ENCODE measurements around the gene OSBP2.
A peak's percentile ranks its signal among the peaks of the same experiment; 100 is the strongest.

The OSBP2 gene

GRCh38 chr22:30694640-30695350, at the start of gene OSBP2:
OSBP2 (plus strand) TSS chr22:30694874; CDS start chr22:30694910, 36 bp downstream.
- H3K4me3 ChIP-seq: peak within 1 kb of the TSS; percentile 90
- no peaks in the 10 kb centered on the region for H3K9me3 ChIP-seq (ENCODE audit: low read depth, low read length)
- TF ChIP-seq POLR2AphosphoS5 (IDR thresholded peaks at IDR 0.05; ENCODE audit: borderline replicate concordance, low read depth, low read length): no peak
- TF ChIP-seq EZH2 (IDR thresholded peaks at IDR 0.05): no peak
- TF ChIP-seq FOXP2 (optimal IDR thresholded peaks at IDR 0.05; ENCODE audit: control extremely low read depth, extremely low read length, insufficient read depth): no peak
- peak within 1 kb of the TSS; percentile 79 for H3K9ac ChIP-seq (ENCODE audit: insufficient read length)
- H3K36me3 ChIP-seq (ENCODE audit: insufficient read depth, low read length): no peaks in the 10 kb centered on the region
- no peak within 1 kb of the TSS for H3K27ac ChIP-seq
- DNase-seq (ENCODE audit: low read depth, low spot score): no peak

- TF ChIP-seq EZH2 (IDR thresholded peaks at IDR 0.05) (no peak), FOXP2 (optimal IDR thresholded peaks at IDR 0.05; ENCODE audit: control extremely low read depth, extremely low read length, insufficient read depth) (no peak), POLR2AphosphoS5 (IDR thresholded peaks at IDR 0.05; ENCODE audit: borderline replicate concordance, low read depth, low read length) (no peak)
- Histone ChIP-seq H3K9me3 (ENCODE audit: low read depth, low read length) (no peaks in the 10 kb centered on the region), H3K9ac (ENCODE audit: insufficient read length) (no peak overlapping the region), H3K27ac (no peak overlapping the region), H3K36me3 (ENCODE audit: insufficient read depth, low read length) (no peaks in the 10 kb centered on the region), H3K4me3 (no peak overlapping the region)
- DNase-seq (ENCODE audit: low read depth, low spot score): no peak
Measured at GRCh38 chr22:30646518-30647160, 48.0 kb upstream of the OSBP2 start.

- no peak for DNase-seq (ENCODE audit: low read depth, low spot score)
- Histone ChIP-seq H3K9me3 (ENCODE audit: low read depth, low read length) (no peaks in the 10 kb centered on the region), H3K4me3 (no peak overlapping the region), H3K27ac (no peak overlapping the region), H3K36me3 (ENCODE audit: insufficient read depth, low read length) (no peaks in the 10 kb centered on the region), H3K9ac (ENCODE audit: insufficient read length) (no peak overlapping the region)
- TF ChIP-seq POLR2AphosphoS5 (IDR thresholded peaks at IDR 0.05; ENCODE audit: borderline replicate concordance, low read depth, low read length) (no peak), FOXP2 (optimal IDR thresholded peaks at IDR 0.05; ENCODE audit: control extremely low read depth, extremely low read length, insufficient read depth) (no peak), EZH2 (IDR thresholded peaks at IDR 0.05) (no peak)
Measured at GRCh38 chr22:30647536-30647935, 47.1 kb upstream of the OSBP2 start.

GRCh38 chr22:30648825-30649224, 45.8 kb upstream of the OSBP2 start:
- Histone ChIP-seq H3K9ac (ENCODE audit: insufficient read length) (no peak overlapping the region), H3K4me3 (no peak overlapping the region)

GRCh38 chr22:30649430-30650007, 45.2 kb upstream of the OSBP2 start:
- no peak overlapping the region for H3K9ac ChIP-seq (ENCODE audit: insufficient read length)
- no peaks in the 10 kb centered on the region for H3K9me3 ChIP-seq (ENCODE audit: low read depth, low read length)
- no peaks in the 10 kb centered on the region for H3K36me3 ChIP-seq (ENCODE audit: insufficient read depth, low read length)
- no peak overlapping the region for H3K4me3 ChIP-seq
- H3K27ac ChIP-seq: no peak overlapping the region
- TF ChIP-seq POLR2AphosphoS5 (IDR thresholded peaks at IDR 0.05; ENCODE audit: borderline replicate concordance, low read depth, low read length): no peak
- no peak for TF ChIP-seq EZH2 (IDR thresholded peaks at IDR 0.05)
- TF ChIP-seq FOXP2 (optimal IDR thresholded peaks at IDR 0.05; ENCODE audit: control extremely low read depth, extremely low read length, insufficient read depth): no peak
- DNase-seq (ENCODE audit: low read depth, low spot score): no peak

More at GRCh38 chr22:30648825-30649224, 45.8 kb upstream of the OSBP2 start:
- no peak for DNase-seq (ENCODE audit: low read depth, low spot score)
- no peaks in the 10 kb centered on the region for H3K9me3 ChIP-seq (ENCODE audit: low read depth, low read length)
- TF ChIP-seq EZH2 (IDR thresholded peaks at IDR 0.05) (no peak), FOXP2 (optimal IDR thresholded peaks at IDR 0.05; ENCODE audit: control extremely low read depth, extremely low read length, insufficient read depth) (no peak), POLR2AphosphoS5 (IDR thresholded peaks at IDR 0.05; ENCODE audit: borderline replicate concordance, low read depth, low read length) (no peak)
- no peaks in the 10 kb centered on the region for H3K36me3 ChIP-seq (ENCODE audit: insufficient read depth, low read length)
- no peak overlapping the region for H3K27ac ChIP-seq

- no peak overlapping the region for H3K27ac ChIP-seq
- H3K4me3 ChIP-seq: no peak overlapping the region
- no peak overlapping the region for H3K9ac ChIP-seq (ENCODE audit: insufficient read length)
- no peak for DNase-seq (ENCODE audit: low read depth, low spot score)
- no peaks in the 10 kb centered on the region for H3K36me3 ChIP-seq (ENCODE audit: insufficient read depth, low read length)
- no peaks in the 10 kb centered on the region for H3K9me3 ChIP-seq (ENCODE audit: low read depth, low read length)
- TF ChIP-seq EZH2 (IDR thresholded peaks at IDR 0.05) (no peak), POLR2AphosphoS5 (IDR thresholded peaks at IDR 0.05; ENCODE audit: borderline replicate concordance, low read depth, low read length) (no peak), FOXP2 (optimal IDR thresholded peaks at IDR 0.05; ENCODE audit: control extremely low read depth, extremely low read length, insufficient read depth) (no peak)
Measured at GRCh38 chr22:30650508-30651116, 44.1 kb upstream of the OSBP2 start.

- Histone ChIP-seq H3K36me3 (ENCODE audit: insufficient read depth, low read length) (no peaks in the 10 kb centered on the region), H3K4me3 (no peak overlapping the region), H3K27ac (no peak overlapping the region), H3K9ac (ENCODE audit: insufficient read length) (no peak overlapping the region), H3K9me3 (ENCODE audit: low read depth, low read length) (no peaks in the 10 kb centered on the region)
- TF ChIP-seq EZH2 (IDR thresholded peaks at IDR 0.05) (no peak), FOXP2 (optimal IDR thresholded peaks at IDR 0.05; ENCODE audit: control extremely low read depth, extremely low read length, insufficient read depth) (no peak), POLR2AphosphoS5 (IDR thresholded peaks at IDR 0.05; ENCODE audit: borderline replicate concordance, low read depth, low read length) (no peak)
- DNase-seq (ENCODE audit: low read depth, low spot score): no peak
Measured at GRCh38 chr22:30652852-30653251, 41.8 kb upstream of the OSBP2 start.

GRCh38 chr22:30654361-30654760, 40.3 kb upstream of the OSBP2 start:
- H3K9me3 ChIP-seq (ENCODE audit: low read depth, low read length): no peaks in the 10 kb centered on the region
- no peak for DNase-seq (ENCODE audit: low read depth, low spot score)
- TF ChIP-seq FOXP2 (optimal IDR thresholded peaks at IDR 0.05; ENCODE audit: control extremely low read depth, extremely low read length, insufficient read depth): no peak
- no peak for TF ChIP-seq POLR2AphosphoS5 (IDR thresholded peaks at IDR 0.05; ENCODE audit: borderline replicate concordance, low read depth, low read length)
- no peak for TF ChIP-seq EZH2 (IDR thresholded peaks at IDR 0.05)
- no peak overlapping the region for H3K9ac ChIP-seq (ENCODE audit: insufficient read length)
- H3K4me3 ChIP-seq: no peak overlapping the region
- H3K36me3 ChIP-seq (ENCODE audit: insufficient read depth, low read length): no peaks in the 10 kb centered on the region
- H3K27ac ChIP-seq: no peak overlapping the region
